NCI-H345 treated with DMSO at 0.1 percent for 48 hours (cell line): ENCODE data around the gene MPC1.

ENCODE experiments used
- DNase-seq: peaks from one replicate; lab custom pipeline; 2025; ENCODE audit not compliant: unreplicated experiment; lab: John Stamatoyannopoulos, UW

MPC1 gene

GRCh38 chr6:166382933-166383801 is at the start of gene MPC1:
Gene MPC1, minus strand, starts transcription at chr6:166382940. Its CDS starts 64 bp downstream, at chr6:166382876.
- DNase-seq = peak; percentile 89

GRCh38 chr6:166430269-166430668 is 47.5 kb upstream of the MPC1 start:
- DNase-seq = no peak

GRCh38 chr6:166424431-166424830 is 41.7 kb upstream of the MPC1 start:
- DNase-seq = no peak

GRCh38 chr6:166423781-166424180 is 41.0 kb upstream of the MPC1 start:
- DNase-seq = no peak

- no peak for DNase-seq
Observed at GRCh38 chr6:166423051-166423745, 40.5 kb upstream of the MPC1 start.

GRCh38 chr6:166422201-166422940 is 39.6 kb upstream of the MPC1 start:
- no peak for DNase-seq

- no peak for DNase-seq
Observed at GRCh38 chr6:166420351-166420750, 37.6 kb upstream of the MPC1 start.

- no peak for DNase-seq
Observed at GRCh38 chr6:166419717-166420116, 37.0 kb upstream of the MPC1 start.

- DNase-seq = no peak
Observed at GRCh38 chr6:166419286-166419685, 36.5 kb upstream of the MPC1 start.

GRCh38 chr6:166418691-166419143 is 36.0 kb upstream of the MPC1 start:
- no peak for DNase-seq

- DNase-seq = no peak
Observed at GRCh38 chr6:166417285-166417691, 34.5 kb upstream of the MPC1 start.

- DNase-seq = no peak
Observed at GRCh38 chr6:166415833-166416347, 33.1 kb upstream of the MPC1 start.

- no peak for DNase-seq
Observed at GRCh38 chr6:166415306-166415705, 32.6 kb upstream of the MPC1 start.

- DNase-seq = no peak
Observed at GRCh38 chr6:166413491-166413951, 30.8 kb upstream of the MPC1 start.

- DNase-seq = no peak
Observed at GRCh38 chr6:166412911-166413384, 30.2 kb upstream of the MPC1 start.

- DNase-seq = no peak
Observed at GRCh38 chr6:166412156-166412910, 29.6 kb upstream of the MPC1 start.

- no peak for DNase-seq
Observed at GRCh38 chr6:166411721-166412151, 29.0 kb upstream of the MPC1 start.

GRCh38 chr6:166411271-166411670 is 28.5 kb upstream of the MPC1 start:
- DNase-seq = no peak

GRCh38 chr6:166410426-166410935 is 27.7 kb upstream of the MPC1 start:
- no peak for DNase-seq
